HEK293 (cell line): ENCODE data around the gene TENT4A.

Experiments
- CTCF ChIA-PET: fragments of 350-600 bp; formaldehyde crosslinking; extraction: SDS; loops from one replicate; lab custom pipeline; 2021; ENCODE audit warnings: antibody characterized with exemption; lab: Yijun Ruan, JAX
- POLR2A ChIA-PET: fragments of 300-600 bp; formaldehyde crosslinking; extraction: SDS; loops from one replicate; lab custom pipeline; 2020; ENCODE audit warnings: antibody characterized with exemption, inconsistent platforms; lab: Yijun Ruan, JAX
- H3K27ac ChIP-seq: fragments of 200-500 bp; sonication (Bioruptor generic); 2 replicates; pipeline ENCODE4 v1.5.1; 2014; ENCODE audit warnings: low read depth, low read length, control low read depth, inconsistent platforms; ENCODE audit errors: extremely low read depth
- H3K36me3 ChIP-seq, 2 experiments: fragments of 200-500 bp in 1 of 2; sonication (Bioruptor generic) in 1 of 2; 1 replicate in 1 of 2; 2 replicates in 1 of 2; pipeline ENCODE4 v1.5.1; 2014 to 2017; ENCODE audit warnings: inconsistent platforms in 2 of 2, low read length in 2 of 2; ENCODE audit not compliant: control insufficient read depth in 2 of 2, insufficient read depth in 1 of 2
- H3K4me1 ChIP-seq: fragments of 200-500 bp; sonication (Bioruptor generic); 2 replicates; pipeline ENCODE4 v1.5.1; 2014; ENCODE audit warnings: mild to moderate bottlenecking, low read length, inconsistent platforms; ENCODE audit not compliant: control insufficient read depth, insufficient read depth
- H3K4me3 ChIP-seq: 2 replicates; pipeline ENCODE4 v1.5.1; 2011; ENCODE audit warnings: low read depth, mild to moderate bottlenecking, control low read depth, low read length, moderate library complexity
- H3K9me3 ChIP-seq: fragments of 200-500 bp; sonication (Bioruptor generic); 2 replicates; pipeline ENCODE4 v1.5.1; 2014; ENCODE audit warnings: low read depth, low read length, inconsistent platforms; ENCODE audit not compliant: control insufficient read depth, insufficient read depth
- BCL6B ChIP-seq: fragments of 450-650 bp; formaldehyde crosslinking; IDR thresholded peaks from 2 replicates; pipeline ENCODE4 v1.5.1; 2017; ENCODE audit warnings: missing biosample characterization, missing genetic modification characterization
- HOXA7 ChIP-seq: sonication (generic); formaldehyde crosslinking; IDR thresholded peaks from 2 replicates; pipeline ENCODE4 v1.8.1; 2022; ENCODE audit warnings: missing genetic modification reagents, borderline replicate concordance
- KLF1 ChIP-seq: fragments of 450-650 bp; formaldehyde crosslinking; IDR thresholded peaks from 2 replicates; pipeline ENCODE4 v1.5.1; 2016; ENCODE audit warnings: missing biosample characterization, missing genetic modification characterization
- KLF10 ChIP-seq: fragments of 450-650 bp; IDR thresholded peaks from 2 replicates; pipeline ENCODE4 v1.5.1; 2018; ENCODE audit warnings: missing biosample characterization, mild to moderate bottlenecking, missing genetic modification characterization
- TRIM28 ChIP-seq: IDR thresholded peaks from 2 replicates; pipeline ENCODE4 v1.6.1; 2011; ENCODE audit warnings: low read length, control low read depth, borderline replicate concordance
- ZNF169 ChIP-seq: fragments of 450-650 bp; formaldehyde crosslinking; IDR thresholded peaks from 2 replicates; pipeline ENCODE4 v1.5.1; 2016; ENCODE audit warnings: missing biosample characterization, missing genetic modification characterization
- ZNF2 ChIP-seq: fragments of 450-650 bp; formaldehyde crosslinking; IDR thresholded peaks from 2 replicates; pipeline ENCODE4 v1.5.1; 2016; ENCODE audit warnings: missing biosample characterization, missing genetic modification characterization
- ZNF239 ChIP-seq: fragments of 450-650 bp; formaldehyde crosslinking; IDR thresholded peaks from 2 replicates; pipeline ENCODE4 v1.5.1; 2016; ENCODE audit warnings: missing biosample characterization, missing genetic modification characterization
- ZNF292 ChIP-seq: fragments of 450-650 bp; formaldehyde crosslinking; IDR thresholded peaks from 2 replicates; pipeline ENCODE4 v1.5.1; 2016; ENCODE audit warnings: low read depth, missing biosample characterization, missing genetic modification characterization, borderline replicate concordance
- ZNF324 ChIP-seq: fragments of 450-650 bp; formaldehyde crosslinking; IDR thresholded peaks from 2 replicates; pipeline ENCODE4 v1.5.1; 2016; ENCODE audit warnings: missing biosample characterization, missing genetic modification characterization
- ZNF362 ChIP-seq: fragments of 450-650 bp; formaldehyde crosslinking; IDR thresholded peaks from 2 replicates; pipeline ENCODE4 v1.5.1; 2016; ENCODE audit warnings: missing biosample characterization, missing genetic modification characterization
- ZNF416 ChIP-seq: fragments of 450-650 bp; formaldehyde crosslinking; IDR thresholded peaks from 2 replicates; pipeline ENCODE4 v1.5.1; 2016; ENCODE audit warnings: missing biosample characterization, missing genetic modification characterization
- ZNF426 ChIP-seq: fragments of 450-650 bp; formaldehyde crosslinking; IDR thresholded peaks from 2 replicates; pipeline ENCODE4 v1.5.1; 2017; ENCODE audit warnings: missing biosample characterization, missing genetic modification characterization, mild to moderate bottlenecking, inconsistent platforms, moderate library complexity
- ZNF473 ChIP-seq: fragments of 450-650 bp; formaldehyde crosslinking; IDR thresholded peaks from 2 replicates; pipeline ENCODE4 v1.5.1; 2017; ENCODE audit warnings: missing biosample characterization, missing genetic modification characterization
- ZNF600 ChIP-seq: fragments of 450-650 bp; formaldehyde crosslinking; IDR thresholded peaks from 2 replicates; pipeline ENCODE4 v1.5.1; 2016; ENCODE audit warnings: missing biosample characterization, missing genetic modification characterization
- ZNF610 ChIP-seq: fragments of 450-650 bp; formaldehyde crosslinking; IDR thresholded peaks from 2 replicates; pipeline ENCODE4 v1.5.1; 2016; ENCODE audit warnings: missing biosample characterization, missing genetic modification characterization, borderline replicate concordance
- ZNF629 ChIP-seq: fragments of 450-650 bp; formaldehyde crosslinking; IDR thresholded peaks from 2 replicates; pipeline ENCODE4 v1.5.1; 2017; ENCODE audit warnings: missing biosample characterization, missing genetic modification characterization
- ZNF660 ChIP-seq: fragments of 450-650 bp; IDR thresholded peaks from 2 replicates; pipeline ENCODE4 v1.5.1; 2018; ENCODE audit warnings: missing biosample characterization, mild to moderate bottlenecking, missing genetic modification characterization
- TF ChIP-seq, protein P1 (sequence below): fragments of 450-650 bp; formaldehyde crosslinking; IDR thresholded peaks from 2 replicates; pipeline ENCODE4 v1.5.1; 2017; ENCODE audit warnings: missing biosample characterization, missing genetic modification characterization

The TENT4A gene

GRCh38 chr5:6717687-6718086, 4.5 kb downstream of the TENT4A start:
- Histone ChIP-seq H3K4me3 (no peak overlapping the region), H3K4me1 (peaks cover 48% of the 10 kb centered on the region), H3K9me3 (no peaks in the 10 kb centered on the region), H3K27ac (no peak overlapping the region), H3K36me3 (peaks cover 0 to 41% of the 10 kb centered on the region in 2 experiments; a peak in 1 of 3 replicates)
- TF ChIP-seq TRIM28 (no peak), ZNF292 (tag by site-specific recombination) (no peak), KLF1 (tag by site-specific recombination) (no peak), ZNF473 (no peak), HOXA7 (CRISPR knock-in tag) (no peak), ZNF610 (tag by site-specific recombination) (no peak), ZNF660 (no peak), ZNF324 (tag by site-specific recombination) (no peak), KLF10 (tag by site-specific recombination) (no peak), ZNF239 (tag by site-specific recombination) (no peak), ZNF426 (tag by site-specific recombination) (no peak), ZNF362 (no peak), ZNF169 (tag by site-specific recombination) (no peak)
- TF ChIP-seq, protein P1, sequence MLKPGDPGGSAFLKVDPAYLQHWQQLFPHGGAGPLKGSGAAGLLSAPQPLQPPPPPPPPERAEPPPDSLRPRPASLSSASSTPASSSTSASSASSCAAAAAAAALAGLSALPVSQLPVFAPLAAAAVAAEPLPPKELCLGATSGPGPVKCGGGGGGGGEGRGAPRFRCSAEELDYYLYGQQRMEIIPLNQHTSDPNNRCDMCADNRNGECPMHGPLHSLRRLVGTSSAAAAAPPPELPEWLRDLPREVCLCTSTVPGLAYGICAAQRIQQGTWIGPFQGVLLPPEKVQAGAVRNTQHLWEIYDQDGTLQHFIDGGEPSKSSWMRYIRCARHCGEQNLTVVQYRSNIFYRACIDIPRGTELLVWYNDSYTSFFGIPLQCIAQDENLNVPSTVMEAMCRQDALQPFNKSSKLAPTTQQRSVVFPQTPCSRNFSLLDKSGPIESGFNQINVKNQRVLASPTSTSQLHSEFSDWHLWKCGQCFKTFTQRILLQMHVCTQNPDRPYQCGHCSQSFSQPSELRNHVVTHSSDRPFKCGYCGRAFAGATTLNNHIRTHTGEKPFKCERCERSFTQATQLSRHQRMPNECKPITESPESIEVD (tag by site-specific recombination), result no peak
- POLR2A ChIA-PET, result no interaction called here
- CTCF ChIA-PET, result interaction anchor here (0.8 to 1.0 kb wide), 2 partner anchors 13 to 26 kb away, joined by 4 read pairs; no protein-coding TSS in a partner anchor

GRCh38 chr5:6718161-6718681, 5.0 kb downstream of the TENT4A start:
- POLR2A ChIA-PET, result interaction anchor here (0.6 kb wide), 1 partner anchor 95 kb away, joined by 4 read pairs; no protein-coding TSS in a partner anchor

GRCh38 chr5:6718718-6719117, 5.5 kb downstream of the TENT4A start:
- no peak overlapping the region for H3K4me3 ChIP-seq
- H3K27ac ChIP-seq, result no peak overlapping the region
- H3K9me3 ChIP-seq, result no peaks in the 10 kb centered on the region
- peaks cover 52% of the 10 kb centered on the region for H3K4me1 ChIP-seq
- ChIA-PET POLR2A (interaction anchor here (0.6 kb wide), 1 partner anchor 96 kb away, joined by 4 read pairs; no protein-coding TSS in a partner anchor), CTCF (no interaction called here)
- TF ChIP-seq ZNF2 (no peak), ZNF416 (tag by site-specific recombination) (no peak), BCL6B (tag by site-specific recombination) (no peak)
- peaks cover 0 to 48% of the 10 kb centered on the region in 2 experiments; a peak in 1 of 3 replicates for H3K36me3 ChIP-seq

More at GRCh38 chr5:6718161-6718681, 5.0 kb downstream of the TENT4A start:
- peaks cover 0 to 43% of the 10 kb centered on the region in 2 experiments; a peak in 1 of 3 replicates for H3K36me3 ChIP-seq
- TF ChIP-seq ZNF629 (tag by site-specific recombination) (no peak), ZNF600 (peak; percentile 44; the same call in 1 of the 2 replicates)
- no peak overlapping the region for H3K27ac ChIP-seq
- CTCF ChIA-PET, result interaction anchor here (1.0 kb wide), 1 partner anchor 13 kb away, joined by 4 read pairs; no protein-coding TSS in a partner anchor
- H3K9me3 ChIP-seq, result no peaks in the 10 kb centered on the region
- H3K4me3 ChIP-seq, result no peak overlapping the region
- peaks cover 52% of the 10 kb centered on the region for H3K4me1 ChIP-seq
